RWPE2 (cell line): ENCODE measurements around the gene TCF3.

Experiments
- ATAC-seq: fragments of 200-7000 bp; cut with Tn5 transposase; 3 replicates; pipeline ENCODE4 v1.9.1; 2021; ENCODE audit warnings: low read depth
- DNase-seq: peaks from one replicate; pipeline ENCODE4 v3.0.0-alpha.2; 2020; ENCODE audit warnings: low spot score
- H3K27ac ChIP-seq: fragments of 450-650 bp; 2 replicates; pipeline ENCODE4 v1.5.1; 2017; ENCODE audit warnings: mild to moderate bottlenecking; ENCODE audit not compliant: poor library complexity, severe bottlenecking
- H3K27me3 ChIP-seq: fragments of 250-450 bp; sonication (Bioruptor Pico); 2 replicates; pipeline ENCODE4 v1.5.1; 2021; ENCODE audit warnings: mild to moderate bottlenecking, moderate library complexity; ENCODE audit not compliant: insufficient read depth, poor library complexity, severe bottlenecking
- H3K36me3 ChIP-seq: fragments of 250-450 bp; sonication (Bioruptor Pico); 2 replicates; pipeline ENCODE4 v1.5.1; 2020; ENCODE audit warnings: low read depth, mild to moderate bottlenecking, moderate library complexity
- H3K4me1 ChIP-seq: fragments of 250-450 bp; sonication (Bioruptor Pico); 2 replicates; pipeline ENCODE4 v1.5.1; 2021; ENCODE audit warnings: mild to moderate bottlenecking, moderate library complexity; ENCODE audit not compliant: insufficient read depth, poor library complexity, severe bottlenecking
- H3K4me3 ChIP-seq: fragments of 250-450 bp; sonication (Bioruptor Pico); 2 replicates; pipeline ENCODE4 v1.5.1; 2021; ENCODE audit warnings: mild to moderate bottlenecking, moderate library complexity; ENCODE audit not compliant: severe bottlenecking
- H3K9me3 ChIP-seq: fragments of 250-450 bp; sonication (Bioruptor Pico); 2 replicates; pipeline ENCODE4 v1.5.1; 2021; ENCODE audit warnings: mild to moderate bottlenecking, moderate library complexity; ENCODE audit not compliant: severe bottlenecking
- CTCF ChIP-seq: fragments of 450-650 bp; IDR thresholded peaks from one replicate; pipeline ENCODE4 v1.5.1; 2017; ENCODE audit warnings: mild to moderate bottlenecking, moderate library complexity; ENCODE audit not compliant: poor library complexity, severe bottlenecking

Gene TCF3

DNA sequence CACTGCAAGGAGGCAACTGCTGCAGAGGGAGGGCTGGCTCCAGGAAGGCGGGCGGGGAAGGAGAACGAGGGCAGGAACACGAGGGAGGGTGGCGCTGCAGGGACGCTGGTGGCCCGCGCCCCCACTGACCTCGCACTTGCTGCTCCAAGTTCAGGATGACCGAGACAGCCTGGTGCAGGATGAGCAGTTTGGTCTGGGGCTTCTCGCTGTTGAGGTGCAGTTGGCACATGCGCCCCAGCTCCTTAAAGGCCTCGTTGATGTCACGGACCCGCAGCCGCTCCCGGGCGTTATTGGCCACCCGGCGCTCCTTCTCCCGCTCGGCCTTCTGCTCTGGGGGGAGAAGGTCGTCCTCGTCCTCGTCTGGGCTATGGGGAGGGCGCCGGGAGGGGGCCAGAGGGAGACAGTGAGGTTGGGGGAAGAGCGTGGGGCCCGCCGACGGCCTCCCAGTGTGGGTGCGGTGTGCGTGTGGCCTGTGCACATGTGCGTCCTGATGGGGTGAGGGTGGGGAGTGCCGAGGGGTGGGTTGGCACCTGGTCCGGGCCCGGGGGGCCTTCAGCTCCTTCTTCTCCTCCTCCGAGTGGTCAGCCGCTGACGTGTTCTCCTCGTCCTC, 37.2 kb downstream of the TCF3 start:
- no peak overlapping the region for H3K4me3 ChIP-seq
- ATAC-seq (no peak), DNase-seq (no peak)
- H3K9me3 ChIP-seq: no peaks in the 10 kb centered on the region
- no peaks in the 10 kb centered on the region for H3K4me1 ChIP-seq
- TF ChIP-seq CTCF: no peak
- no peak overlapping the region for H3K27ac ChIP-seq
- no peaks in the 10 kb centered on the region for H3K27me3 ChIP-seq
- H3K36me3 ChIP-seq: peaks cover 41% of the 10 kb centered on the region

DNA sequence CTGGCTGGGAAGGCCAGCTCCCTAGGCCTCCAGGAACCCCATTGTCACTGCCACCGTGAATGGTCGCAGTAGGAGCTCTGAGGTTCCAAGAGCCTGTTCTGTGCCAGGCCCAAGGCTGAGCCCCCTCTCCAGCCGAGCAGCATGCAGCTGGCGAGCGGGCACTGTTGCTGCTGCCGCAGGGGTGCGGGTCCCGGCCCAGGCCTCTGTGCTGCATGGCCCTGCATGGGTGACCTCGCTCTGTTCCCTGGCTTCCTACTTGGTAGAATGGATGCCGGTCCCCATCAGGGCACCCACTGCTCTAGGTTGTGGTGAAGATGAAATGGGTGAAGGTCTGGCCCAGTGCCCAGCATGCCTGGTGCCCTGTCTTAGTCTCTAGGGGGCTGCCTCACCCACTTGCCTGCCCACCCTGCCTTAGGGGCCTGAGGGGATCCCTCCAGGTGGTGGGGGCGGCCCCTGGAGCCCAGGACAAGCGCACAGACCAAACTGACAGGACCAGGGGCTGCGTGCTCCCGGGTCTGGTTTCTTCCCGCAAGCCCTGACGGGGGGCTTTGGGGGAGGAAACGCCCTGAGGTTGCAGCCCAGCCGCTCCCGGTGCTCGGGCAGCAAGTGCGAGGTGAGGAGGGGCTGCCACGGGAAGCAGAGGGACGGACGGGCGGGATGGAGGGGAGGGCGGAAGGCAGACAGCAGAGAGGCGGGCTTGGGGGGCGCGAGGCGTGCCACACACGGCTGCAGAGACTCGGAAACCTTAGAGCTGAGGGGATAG, 38.4 kb downstream of the TCF3 start:
- Histone ChIP-seq H3K4me1 (no peaks in the 10 kb centered on the region), H3K27me3 (no peaks in the 10 kb centered on the region), H3K4me3 (no peak overlapping the region), H3K27ac (no peak overlapping the region), H3K36me3 (peaks cover 37% of the 10 kb centered on the region), H3K9me3 (no peaks in the 10 kb centered on the region)
- no peak for ATAC-seq
- no peak for DNase-seq
- TF ChIP-seq CTCF: no peak

DNA sequence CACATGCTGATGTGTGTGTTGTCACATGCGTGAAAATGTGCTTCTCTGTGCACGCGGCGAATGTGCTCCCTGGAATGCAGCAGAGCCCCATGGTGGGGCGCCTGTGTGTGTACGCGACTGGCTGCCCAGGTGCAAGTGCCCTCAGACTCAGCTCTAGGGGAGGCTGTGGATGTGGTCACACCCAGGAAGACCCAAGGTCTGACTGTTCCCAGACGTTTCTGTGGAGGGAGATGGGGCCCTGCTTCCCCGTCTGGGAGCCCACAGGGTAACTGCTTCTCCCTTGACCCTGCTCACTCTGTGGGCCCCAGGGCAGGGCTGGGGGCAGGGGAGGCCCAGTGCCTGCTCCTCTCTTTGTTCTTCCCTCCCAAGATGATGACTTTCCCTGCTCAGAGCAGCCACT, 39.3 kb downstream of the TCF3 start:
- ATAC-seq (no peak), DNase-seq (no peak)

DNA sequence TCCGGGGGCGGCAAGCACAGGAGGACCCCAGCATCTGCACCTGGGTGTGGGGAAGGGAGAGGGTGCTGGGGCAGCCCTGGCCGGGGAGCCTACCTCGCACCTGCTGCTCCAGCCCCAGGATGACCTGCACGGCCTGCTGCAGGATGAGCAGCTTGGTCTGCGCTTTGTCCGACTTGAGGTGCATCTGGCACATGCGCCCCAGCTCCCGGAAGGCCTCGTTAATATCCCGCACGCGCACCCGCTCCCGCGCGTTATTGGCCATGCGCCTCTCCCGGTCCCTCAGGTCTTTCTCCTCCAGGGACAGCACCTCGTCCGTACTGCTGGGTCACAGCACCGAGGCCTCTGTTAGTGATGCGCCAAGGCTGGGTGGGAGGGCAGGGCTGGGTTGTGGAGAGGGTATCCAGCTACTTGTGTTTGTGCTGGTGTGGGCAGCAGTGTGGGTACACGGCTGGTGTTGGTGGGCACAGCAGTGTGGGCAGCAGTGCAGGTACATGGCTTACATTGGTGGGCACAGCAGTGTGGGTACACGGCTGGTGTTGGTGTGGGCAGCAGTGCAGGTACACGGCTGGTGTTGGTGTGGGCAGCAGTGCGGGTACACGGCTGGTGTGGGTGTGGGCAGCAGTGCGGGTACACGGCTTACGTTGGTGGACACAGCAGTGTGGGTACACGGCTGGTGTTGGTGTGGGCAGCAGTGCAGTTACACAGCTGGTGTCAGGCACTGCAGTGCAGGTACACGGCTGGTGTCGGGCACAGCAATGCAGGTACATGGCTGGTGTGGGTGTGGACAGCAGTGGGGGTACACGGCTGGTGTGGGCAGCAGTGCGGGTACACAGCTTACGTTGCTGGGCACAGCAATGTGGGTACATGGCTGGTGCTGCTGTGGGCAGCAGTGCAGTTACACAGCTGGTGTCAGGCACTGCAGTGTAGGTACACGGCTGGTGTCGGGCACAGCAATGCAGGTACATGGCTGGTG, 40.0 kb downstream of the TCF3 start:
- Histone ChIP-seq H3K27ac (no peak overlapping the region), H3K4me1 (no peaks in the 10 kb centered on the region), H3K4me3 (no peak overlapping the region), H3K36me3 (peaks cover 31% of the 10 kb centered on the region), H3K27me3 (no peaks in the 10 kb centered on the region), H3K9me3 (no peaks in the 10 kb centered on the region)
- ATAC-seq (no peak), DNase-seq (no peak)
- no peak for TF ChIP-seq CTCF

More for the DNA sequence above, 39.3 kb downstream of the TCF3 start:
- H3K27ac ChIP-seq: no peak overlapping the region
- H3K9me3 ChIP-seq: no peaks in the 10 kb centered on the region
- TF ChIP-seq CTCF: no peak
- H3K36me3 ChIP-seq: peaks cover 31% of the 10 kb centered on the region
- no peaks in the 10 kb centered on the region for H3K27me3 ChIP-seq
- no peak overlapping the region for H3K4me3 ChIP-seq
- no peaks in the 10 kb centered on the region for H3K4me1 ChIP-seq
